GM18907 (cell line): ENCODE measurements around the gene TAF9B.
"Not testable (repeated sequence)": the region's sequence is repeated elsewhere in the genome, so short reads cannot be mapped to it uniquely, and the experiment has no call there.

Experiments used
- ATAC-seq: cut with Tn5 transposase; IDR thresholded peaks from one replicate; pipeline ENCODE4 v1.9.1; 2021; ENCODE audit warnings: mild to moderate bottlenecking, moderate library complexity; ENCODE audit not compliant: unreplicated experiment

TAF9B gene, protein sequence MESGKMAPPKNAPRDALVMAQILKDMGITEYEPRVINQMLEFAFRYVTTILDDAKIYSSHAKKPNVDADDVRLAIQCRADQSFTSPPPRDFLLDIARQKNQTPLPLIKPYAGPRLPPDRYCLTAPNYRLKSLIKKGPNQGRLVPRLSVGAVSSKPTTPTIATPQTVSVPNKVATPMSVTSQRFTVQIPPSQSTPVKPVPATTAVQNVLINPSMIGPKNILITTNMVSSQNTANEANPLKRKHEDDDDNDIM

DNA sequence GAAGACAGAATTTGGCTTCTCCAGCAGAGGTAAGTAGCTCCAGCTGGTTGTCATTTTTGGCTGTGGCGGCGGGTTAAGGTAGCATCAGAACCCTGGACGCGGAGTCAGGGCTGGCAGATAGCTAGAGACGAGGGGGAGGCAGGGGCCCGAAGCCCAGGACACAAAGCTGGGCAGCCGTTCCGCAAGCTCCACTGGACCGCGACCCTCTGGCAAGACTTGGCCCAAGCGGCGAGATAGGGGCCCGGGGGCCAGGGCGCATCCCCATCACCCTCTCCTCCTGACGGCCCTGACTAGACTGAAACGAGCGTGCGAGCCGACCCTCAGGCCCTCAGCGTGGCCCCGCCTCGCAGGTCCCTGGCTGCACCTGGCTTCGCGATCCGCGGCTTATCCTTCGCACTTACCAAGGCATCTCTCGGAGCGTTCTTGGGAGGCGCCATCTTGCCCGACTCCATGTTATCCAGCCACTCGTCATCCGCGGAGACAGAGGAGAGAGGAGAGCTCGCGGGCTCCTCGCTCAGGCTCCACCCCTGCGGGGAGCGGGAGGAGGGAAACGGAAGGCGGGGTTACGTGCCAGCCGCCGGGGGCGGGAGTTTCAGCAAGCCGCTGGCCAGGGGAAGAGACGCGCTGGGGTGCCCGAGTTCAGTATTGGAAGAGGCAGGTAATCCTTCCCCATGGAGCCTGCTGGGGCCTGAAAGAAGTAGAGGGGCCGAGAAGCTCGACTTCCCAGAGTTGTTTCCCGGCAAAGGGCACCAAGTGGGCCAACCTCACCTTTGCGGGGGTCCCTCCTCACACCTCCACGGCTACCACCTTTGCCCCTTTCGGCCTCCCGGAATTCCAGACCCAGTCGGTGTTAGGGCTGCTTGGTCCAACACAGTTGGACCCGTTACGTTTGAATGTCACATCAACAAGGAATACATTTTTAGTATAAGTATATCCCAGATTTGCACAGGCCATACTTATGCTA lies at the start of gene TAF9B:
TSS of gene TAF9B (minus strand) at position 491 of the 964 bp plus-strand sequence. CDS start at position 452, 39 bp downstream.
- ATAC-seq = peak; percentile 96

DNA sequence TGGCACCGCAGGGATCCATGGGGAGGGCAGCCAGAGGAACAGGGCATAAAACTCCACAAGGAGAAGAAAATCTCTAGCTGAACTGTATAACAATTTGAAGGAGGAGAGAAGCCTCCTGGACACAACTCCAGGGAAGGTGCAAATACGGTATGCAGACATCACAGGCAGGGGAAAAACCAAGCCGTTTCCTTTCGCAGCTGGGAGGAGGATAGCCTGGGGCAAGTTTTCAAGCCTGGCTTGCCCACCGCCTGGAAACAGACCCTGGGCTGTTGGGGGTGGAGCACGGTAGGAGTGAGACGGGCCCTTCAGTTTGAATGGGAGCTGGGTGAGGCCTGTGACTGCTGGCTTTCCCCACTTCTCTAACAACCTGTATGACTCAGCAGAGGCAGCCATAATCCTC lies 43.4 kb upstream of the TAF9B start:
- no peak for ATAC-seq

DNA sequence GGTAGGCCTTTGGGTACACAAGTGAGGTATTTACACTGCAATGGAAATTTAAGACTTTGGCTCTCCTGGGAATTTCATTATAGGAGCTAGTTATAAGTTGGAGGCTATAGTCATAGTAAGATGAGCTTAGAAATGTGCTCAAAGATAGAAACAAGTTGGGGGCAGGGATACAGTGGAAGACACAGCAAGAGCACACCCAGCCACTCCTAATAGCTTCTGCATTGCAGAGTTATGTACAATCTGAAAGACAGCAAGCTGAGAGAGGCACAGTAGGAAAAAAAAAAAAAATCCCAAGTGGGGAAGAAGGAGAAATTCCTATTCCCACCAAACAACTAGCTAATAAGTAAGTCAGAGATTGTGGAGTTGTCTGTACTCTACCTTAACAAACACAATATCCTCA lies 41.9 kb upstream of the TAF9B start:
- ATAC-seq = no peak

DNA sequence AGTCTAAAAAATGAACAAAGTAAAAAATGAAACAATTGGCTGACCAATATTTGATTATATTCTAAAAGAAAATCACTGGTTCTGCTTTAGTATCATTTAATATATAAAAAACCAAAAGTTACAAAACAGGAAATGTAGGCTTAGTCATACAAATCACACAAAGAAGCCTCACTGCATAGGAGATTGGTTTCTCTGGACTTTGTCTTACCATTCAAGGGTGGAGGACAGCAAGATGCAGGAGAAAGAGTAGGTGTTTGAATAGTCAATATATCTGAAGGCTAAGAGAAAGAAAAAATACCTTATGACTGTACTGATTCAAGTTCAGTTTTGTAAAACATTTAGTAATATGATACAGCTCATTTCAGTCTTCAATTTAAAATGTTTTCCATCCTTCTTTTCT lies 28.6 kb upstream of the TAF9B start:
- ATAC-seq = no peak

DNA sequence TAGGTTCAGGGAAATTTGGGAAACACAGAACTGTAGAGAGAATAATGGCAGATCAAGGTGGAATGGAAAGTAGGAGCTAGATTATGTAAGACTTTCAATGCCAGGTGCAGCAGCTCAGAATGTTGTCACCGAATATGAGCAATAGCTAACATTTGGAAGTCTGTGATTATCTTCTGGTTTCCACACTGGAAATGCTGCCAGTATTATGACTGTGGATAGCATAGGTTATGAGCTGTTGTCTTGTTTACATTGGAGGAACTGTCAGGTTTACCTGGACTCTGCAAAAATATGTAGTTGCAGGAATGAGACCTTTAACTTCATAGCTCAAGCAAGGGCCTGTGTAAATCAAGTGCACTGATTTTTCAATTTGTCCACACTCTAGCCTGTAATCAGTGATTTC lies 26.0 kb upstream of the TAF9B start:
- ATAC-seq = no peak

DNA sequence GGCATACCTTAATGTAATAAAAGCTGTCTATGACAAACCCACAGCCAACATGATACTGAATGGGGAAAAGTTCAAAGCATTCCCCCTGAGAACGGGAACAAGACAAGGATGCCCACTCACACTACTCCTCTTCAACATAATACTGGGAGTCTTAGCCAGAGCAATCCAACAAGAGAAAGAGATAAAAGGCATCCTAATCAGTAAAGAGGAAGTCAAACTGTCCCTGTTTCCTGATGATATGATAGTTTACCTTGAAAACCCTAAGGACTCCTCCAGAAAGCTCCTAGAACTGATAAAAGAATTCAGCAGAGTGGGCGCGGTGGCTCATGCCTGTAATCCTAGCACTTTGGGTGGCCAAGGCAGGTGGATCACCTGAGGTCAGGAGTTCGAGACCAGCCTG lies 23.7 kb upstream of the TAF9B start:
- not testable (repeated sequence) for ATAC-seq

DNA sequence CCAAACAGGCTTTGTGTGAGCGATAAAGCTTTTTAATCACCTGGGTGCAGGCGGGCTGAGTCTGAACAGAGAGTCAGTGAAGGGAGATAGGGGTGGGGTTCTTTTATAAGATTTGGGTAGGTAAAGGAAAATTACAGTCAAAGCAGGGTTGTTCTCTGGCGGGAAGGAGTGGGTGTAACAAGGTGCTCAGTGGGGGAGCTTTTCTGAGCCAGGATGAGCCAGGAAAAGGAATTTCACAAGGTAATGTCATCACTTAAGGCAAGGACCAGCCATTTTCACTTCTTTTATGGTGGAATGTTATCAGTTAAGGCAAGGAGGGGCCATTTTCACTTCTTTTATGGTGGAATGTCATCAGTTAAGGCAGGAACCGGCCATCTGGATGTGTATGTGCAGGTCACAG lies 21.3 kb upstream of the TAF9B start:
- not testable (repeated sequence) for ATAC-seq

DNA sequence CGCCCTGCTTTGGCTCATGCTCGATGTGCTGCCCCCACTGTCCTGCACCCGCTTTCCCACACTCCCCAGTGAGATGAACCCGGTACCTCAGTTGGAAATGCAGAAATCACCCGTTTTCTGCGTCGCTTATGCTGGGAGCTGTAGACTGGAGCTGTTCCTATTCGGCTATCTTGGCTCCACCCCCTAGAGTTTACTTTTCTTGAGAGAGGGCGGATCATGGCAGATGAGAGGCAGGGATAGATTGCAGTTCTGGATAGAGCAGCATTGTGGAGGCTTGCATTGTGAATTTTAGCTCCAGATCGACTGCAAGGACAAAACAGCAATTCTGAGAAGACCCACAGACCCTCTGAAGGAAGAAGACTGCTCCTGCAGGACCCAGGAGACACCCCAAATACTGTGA lies 18.4 kb upstream of the TAF9B start:
- not testable (repeated sequence) for ATAC-seq

DNA sequence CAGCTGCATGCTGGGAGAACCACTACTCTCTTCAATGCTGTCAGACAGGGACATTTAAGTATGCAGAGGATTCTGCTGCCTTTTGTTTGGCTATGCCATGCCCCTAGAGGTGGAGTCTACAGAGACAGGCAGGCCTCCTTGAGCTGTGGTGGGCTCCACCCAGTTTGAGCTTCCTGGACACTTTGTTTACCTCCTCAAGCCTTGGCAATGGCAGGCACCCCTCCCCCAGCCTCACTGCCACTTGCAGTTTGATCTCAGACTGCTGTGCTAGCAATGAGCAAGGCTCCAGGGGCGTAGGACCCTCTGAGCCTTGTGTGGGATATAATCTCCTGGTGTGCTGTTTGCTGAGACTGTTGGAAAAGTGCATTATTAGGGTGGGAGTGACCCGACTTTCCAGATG lies 17.9 kb upstream of the TAF9B start:
- not testable (repeated sequence) for ATAC-seq

DNA sequence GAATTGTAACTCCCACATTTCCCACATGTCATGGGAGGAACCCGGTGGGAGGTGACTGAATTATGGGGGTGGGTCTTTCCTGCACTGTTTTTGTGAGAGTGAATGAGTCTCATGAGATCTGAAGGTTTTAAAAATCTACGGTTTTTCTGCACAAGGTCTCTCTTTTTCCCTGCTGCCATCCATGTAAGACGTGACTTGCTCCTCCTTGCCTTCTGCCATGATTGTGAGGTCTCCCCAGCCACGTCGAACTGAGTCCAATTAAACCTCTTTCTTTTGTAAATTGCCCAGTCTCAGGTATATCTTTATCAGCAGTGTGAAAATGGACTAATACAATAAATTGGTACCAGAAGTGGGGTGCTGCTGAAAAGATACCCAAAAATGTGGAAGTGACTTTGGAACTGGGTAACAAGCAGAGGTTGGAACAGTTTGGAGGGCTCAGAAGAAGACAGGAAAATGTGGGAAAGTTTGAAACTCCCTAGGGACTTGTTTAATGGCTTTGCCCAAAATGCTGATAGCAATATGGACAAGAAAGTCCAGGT lies 7.6 kb upstream of the TAF9B start:
- not testable (repeated sequence) for ATAC-seq

DNA sequence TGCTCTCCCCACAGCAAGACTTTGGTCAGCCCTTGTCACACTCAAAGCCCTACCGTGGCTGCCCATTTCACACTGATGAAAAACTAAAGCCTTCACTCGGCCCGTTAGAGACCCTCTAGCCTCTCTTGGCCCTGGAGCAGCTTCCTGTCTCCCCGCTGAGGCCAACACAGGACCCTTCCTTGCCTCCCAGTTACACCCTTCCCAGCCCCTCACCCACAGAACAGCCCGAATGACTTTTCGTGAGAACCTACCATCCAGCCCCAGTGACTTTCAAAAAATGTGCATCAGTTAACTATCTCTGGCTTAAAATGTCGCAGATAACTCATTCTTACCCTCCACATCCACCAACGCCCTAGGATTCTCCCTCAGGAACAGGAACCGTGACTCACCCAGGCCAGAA lies 756 bp upstream of the TAF9B start:
- no peak for ATAC-seq

DNA sequence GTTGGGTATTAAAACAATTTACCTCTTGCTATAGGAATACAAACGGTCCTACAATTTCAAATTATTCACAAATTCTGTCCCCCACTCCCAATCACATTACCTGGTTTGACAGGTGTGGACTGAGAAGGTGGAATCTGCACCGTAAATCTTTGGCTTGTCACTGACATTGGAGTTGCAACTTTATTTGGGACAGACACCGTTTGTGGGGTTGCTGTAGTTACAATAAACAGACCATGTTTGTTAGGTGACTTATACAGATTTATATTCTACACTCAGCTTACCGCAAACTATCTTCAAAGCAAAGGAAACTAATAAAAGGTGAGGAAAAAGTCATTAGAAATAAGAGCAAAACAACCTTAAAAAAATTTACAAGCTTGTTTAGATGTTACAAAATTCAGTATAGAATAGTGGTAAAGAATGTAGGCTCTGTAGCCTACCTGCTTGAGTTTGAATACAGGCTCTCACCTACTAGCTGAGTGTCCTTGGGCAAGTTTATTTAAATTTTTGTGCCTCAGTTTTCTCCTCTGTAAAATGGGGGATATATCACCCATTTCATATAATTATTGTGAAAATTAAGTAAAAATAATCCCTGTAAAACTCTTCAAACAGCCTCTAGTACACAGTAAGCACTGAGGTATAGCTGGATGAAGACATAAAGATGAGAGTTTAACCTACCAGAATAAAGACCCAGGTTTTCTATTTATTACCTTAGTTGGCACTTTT lies 6.1 kb downstream of the TAF9B start:
- no peak for ATAC-seq

DNA sequence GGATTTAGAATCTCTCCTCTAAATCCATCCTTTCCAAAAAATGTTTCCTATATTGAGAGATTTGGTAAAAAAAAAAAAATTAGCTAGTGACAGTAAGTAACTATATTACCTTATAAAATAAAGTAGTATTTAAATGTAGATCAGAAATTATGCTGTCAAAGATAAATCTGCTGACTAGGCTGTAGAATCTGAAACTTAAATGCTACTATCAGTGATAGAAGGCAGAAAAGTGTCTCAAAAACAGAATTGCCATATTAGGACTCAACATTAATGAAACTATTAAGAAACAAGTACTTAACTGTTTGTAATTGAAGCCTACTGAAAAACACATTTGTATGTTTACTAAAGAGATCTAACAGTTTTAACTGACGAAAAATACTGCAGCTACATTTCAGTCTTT lies 8.3 kb downstream of the TAF9B start:
- ATAC-seq = no peak

DNA sequence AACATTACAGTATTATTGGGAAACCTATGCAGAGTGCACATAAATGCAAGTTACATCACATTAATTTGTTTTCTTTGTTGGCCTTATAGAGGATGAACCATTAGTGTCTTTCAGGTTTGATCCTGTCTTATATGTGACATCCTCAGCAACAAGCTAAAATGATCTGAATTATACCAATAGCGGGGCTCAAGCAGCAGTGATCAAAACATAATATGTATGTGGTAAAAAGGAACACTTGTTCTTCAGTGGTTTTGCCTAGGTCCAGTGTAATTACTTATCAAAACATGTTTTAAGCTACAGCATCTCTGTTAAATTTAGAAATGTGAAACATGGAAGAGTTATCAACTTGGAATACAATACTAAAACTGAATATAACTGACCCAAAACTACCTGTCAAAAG lies 9.1 kb downstream of the TAF9B start:
- no peak for ATAC-seq

DNA sequence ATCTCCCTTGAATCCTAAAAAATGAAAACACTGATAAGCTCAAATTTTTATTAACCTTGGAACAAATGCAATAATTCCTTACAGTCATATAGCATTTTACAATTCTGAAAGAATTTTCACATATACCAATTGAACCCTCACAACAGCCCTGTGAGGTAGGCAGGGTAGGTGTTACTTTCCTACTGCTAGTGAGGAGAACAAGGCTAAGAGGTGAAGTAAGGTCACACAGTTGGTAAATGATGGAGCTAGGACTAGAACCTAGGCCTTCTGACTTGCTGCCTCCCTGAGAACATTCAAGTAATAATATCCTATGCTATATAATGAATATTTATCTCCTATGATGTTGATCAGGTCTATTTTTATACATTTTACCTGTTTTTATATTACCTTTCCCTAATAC lies 9.7 kb downstream of the TAF9B start:
- no peak for ATAC-seq

DNA sequence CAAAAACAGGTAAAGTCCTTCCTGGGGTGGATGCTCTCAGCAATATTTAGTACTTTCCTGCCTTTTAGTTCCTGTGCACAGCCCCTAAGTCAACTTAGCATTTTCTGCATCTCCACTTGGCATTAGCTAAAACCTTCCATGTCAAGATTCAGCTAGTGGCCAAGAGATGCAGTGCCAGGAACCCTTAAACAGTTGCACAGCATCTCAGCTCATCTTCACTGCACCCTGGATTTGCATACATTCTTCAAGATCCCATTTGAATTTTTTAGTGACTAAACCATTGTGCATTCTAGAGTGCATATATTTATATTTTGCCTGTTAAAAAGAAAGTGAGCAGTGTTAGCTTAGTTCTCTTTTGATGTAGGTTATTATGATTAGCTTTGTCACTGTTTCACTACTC lies 13.7 kb downstream of the TAF9B start:
- not testable (repeated sequence) for ATAC-seq

DNA sequence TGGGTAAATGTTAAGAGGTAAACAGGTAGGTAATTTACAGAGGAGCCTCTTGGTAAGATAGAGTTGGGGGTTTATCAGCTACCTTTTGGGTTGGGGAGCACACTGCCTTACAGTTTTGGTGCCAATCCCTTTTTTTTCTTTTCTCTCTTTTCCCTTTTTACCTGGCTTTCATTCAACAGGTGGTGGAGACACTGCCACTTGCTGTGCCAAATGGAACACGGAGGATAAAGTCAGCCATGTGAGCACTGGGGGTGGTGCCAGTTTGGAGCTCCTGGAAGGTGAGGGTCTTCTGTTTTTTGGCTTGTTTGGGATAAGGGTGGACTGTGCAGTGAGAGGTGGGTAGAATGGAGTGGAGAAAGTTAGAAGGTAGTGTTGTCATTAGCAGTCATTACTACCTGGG lies 14.3 kb downstream of the TAF9B start:
- ATAC-seq = no peak

DNA sequence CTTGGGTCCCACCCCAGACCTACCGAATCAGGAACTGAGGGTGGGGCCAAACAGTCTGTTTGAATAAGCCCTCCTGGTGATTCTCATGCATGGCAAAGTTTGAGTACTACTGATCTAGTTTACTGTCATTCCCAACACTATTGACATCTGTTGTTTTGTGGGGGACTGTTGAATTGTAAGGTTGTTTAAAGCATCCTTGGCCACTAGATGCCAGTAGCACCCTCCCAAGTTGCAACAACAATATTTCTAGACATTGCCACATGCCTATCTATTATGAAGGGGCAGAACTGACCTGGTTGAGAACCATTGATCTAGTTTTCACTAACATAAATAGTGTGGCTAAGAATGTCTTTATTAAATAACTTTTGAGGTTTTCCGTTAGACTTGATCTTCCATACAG lies 15.1 kb downstream of the TAF9B start:
- no peak for ATAC-seq

DNA sequence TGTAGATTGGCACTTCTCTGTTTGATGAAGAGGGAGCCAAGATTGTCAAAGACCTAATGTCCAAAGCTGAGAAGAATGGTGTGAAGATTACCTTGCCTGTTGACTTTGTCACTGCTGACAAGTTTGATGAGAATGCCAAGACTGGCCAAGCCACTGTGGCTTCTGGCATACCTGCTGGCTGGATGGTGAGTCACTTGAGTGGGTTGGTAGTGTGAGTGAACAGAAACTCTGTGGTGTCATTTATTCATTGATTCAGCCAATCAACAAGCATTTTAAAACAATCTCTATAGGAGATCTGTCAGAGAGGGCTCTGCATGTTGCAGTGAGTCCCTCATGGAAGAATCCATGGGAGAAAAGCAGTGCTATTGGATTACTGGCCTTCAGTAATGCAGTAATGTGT lies 16.3 kb downstream of the TAF9B start:
- ATAC-seq = no peak

DNA sequence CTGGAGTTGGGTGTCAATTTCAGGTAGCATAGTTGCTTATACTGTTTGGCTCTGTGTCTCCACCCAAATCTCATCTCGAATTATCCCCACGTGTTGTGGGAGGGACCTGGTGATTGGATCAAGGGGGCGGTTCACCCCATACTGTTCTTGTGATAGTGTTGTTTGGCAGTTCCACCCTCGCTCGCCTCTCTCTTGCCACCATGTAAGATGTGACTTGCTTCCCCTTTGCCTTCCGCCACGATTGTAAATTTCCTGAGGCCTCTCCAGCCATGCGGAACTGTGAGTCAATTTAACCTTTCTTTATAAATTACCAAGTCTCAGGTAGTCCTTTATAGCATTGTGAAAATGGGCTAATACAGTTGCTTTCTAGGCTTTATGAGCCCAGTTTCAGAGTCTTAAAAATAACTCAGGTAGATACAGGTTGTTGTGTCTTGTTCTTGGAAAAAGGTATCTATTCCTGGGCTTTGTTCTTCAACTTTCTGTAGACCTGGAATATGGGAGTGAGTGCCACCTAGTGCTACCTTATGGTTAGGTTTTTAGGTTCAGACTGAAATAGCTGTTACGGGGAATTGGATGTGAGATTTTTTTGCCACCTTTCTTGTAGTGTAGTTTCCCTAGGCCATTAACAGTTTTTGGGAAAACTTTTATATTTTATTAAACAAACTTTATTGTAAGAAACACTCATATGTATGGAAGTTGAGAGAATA lies 19.8 kb downstream of the TAF9B start:
- no peak for ATAC-seq

DNA sequence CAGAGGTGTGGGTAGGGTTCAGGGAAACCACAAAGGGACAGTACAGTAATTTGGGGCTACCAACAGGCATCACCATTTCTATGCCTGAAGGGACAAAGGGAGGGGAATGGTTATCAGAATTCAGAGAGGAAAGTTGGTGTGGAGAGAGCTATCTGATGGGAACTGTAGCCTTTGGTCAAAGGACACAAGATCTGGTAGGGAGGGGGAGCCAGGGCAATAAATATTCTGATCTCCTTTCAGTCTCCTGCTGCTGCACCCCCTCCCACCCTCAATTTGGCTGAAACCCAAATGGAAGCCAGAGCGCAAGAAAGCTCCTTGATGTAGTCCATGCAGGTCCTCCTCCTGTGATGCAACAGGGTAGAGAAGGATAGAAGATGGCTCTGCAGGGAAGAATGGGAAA lies 20.8 kb downstream of the TAF9B start:
- no peak for ATAC-seq
